HepG2 (cell line): ENCODE results near the gene RPL39. TPM values are rescaled to one million over a fixed set of nuclear protein-coding genes. Genes with fewer than 3 reads are reported as not detected.
A peak's percentile ranks its signal among the peaks of the same experiment; 100 is the strongest.

Experiments
- ATAC-seq: fragments of 200-7000 bp; cut with Tn5 transposase; 3 replicates; pipeline ENCODE4 v1.9.1; 2020; ENCODE audit warnings: mild to moderate bottlenecking, moderate library complexity
- BruUV-seq: library from RNA; stranded (reverse); fragments of 400-500 nt; replicated peaks from 2 replicates; lab custom pipeline; 2021; lab: Mats Ljungman, UMichigan
- CTCF ChIA-PET: fragments of 300-600 bp; formaldehyde crosslinking; extraction: SDS; loops from one replicate; lab custom pipeline; 2021; ENCODE audit warnings: low total read pairs, inconsistent platforms, low intra/inter-chr PET ratio; lab: Yijun Ruan, JAX
- POLR2A ChIA-PET: fragments of 350-600 bp; sonication (Branson Sonifier 250); formaldehyde crosslinking; loops from one replicate; lab custom pipeline; 2020; ENCODE audit warnings: antibody characterized with exemption, inconsistent platforms; lab: Yijun Ruan, JAX
- DNase-seq: peaks from one replicate; pipeline ENCODE4 v3.0.0-alpha.2; 2015; ENCODE audit warnings: low spot score
- FAIRE-seq: peaks from 3 replicates; lab custom pipeline; 2011; peaks lifted over from hg19 to GRCh38; lab: Jason Lieb, UNC
- H2AFZ ChIP-seq: one replicate; pipeline ENCODE4 v1.6.1; 2011; ENCODE audit warnings: low read length, inconsistent platforms
- H3K27ac ChIP-seq: fragments of 300-600 bp; 3 replicates; pipeline ENCODE4 v1.8.0; 2011; ENCODE audit warnings: mixed run types, mild to moderate bottlenecking, mixed read lengths, low read length, inconsistent platforms; ENCODE audit not compliant: insufficient read depth; ENCODE audit errors: extremely low read length
- H3K27me3 ChIP-seq, 2 experiments: fragments of 200-600 bp in 1 of 2; 2 replicates in 1 of 2; 3 replicates in 1 of 2; pipeline versions ENCODE4 v1.6.0 to v1.8.0; 2011; ENCODE audit warnings: low read length in 2 of 2, mild to moderate bottlenecking in 2 of 2, moderate library complexity in 2 of 2, inconsistent platforms in 1 of 2; ENCODE audit not compliant: insufficient read depth in 2 of 2, control insufficient read depth in 1 of 2
- H3K36me3 ChIP-seq, 2 experiments: fragments of 200-600 bp in 1 of 2; replicated peaks in 1 of 2; 2 replicates in 1 of 2; 3 replicates in 1 of 2; pipeline versions ENCODE4 v1.5.1 to v1.8.0; 2011; ENCODE audit warnings: low read length in 2 of 2, inconsistent platforms in 1 of 2; ENCODE audit not compliant: insufficient read depth in 2 of 2, control insufficient read depth in 1 of 2
- H3K4me1 ChIP-seq: 2 replicates; pipeline ENCODE4 v1.5.1; 2012; ENCODE audit warnings: low read length, inconsistent platforms; ENCODE audit not compliant: insufficient read depth
- H3K4me2 ChIP-seq: 2 replicates; pipeline ENCODE4 v1.6.0; 2011; ENCODE audit warnings: low read depth, low read length, inconsistent platforms
- H3K4me3 ChIP-seq, 3 experiments: fragments of 200-600 bp in 1 of 3; sonication (generic), shearing (Covaris generic) in 1 of 3; replicated peaks in 1 of 3; 2 replicates each; pipeline ENCODE4 v1.5.1; 2011 to 2016; ENCODE audit warnings: low read length in 3 of 3, inconsistent platforms in 2 of 3, low read depth in 2 of 3, mild to moderate bottlenecking in 2 of 3, control low read depth in 1 of 3, mixed read lengths in 1 of 3; ENCODE audit not compliant: insufficient read depth in 1 of 3
- H3K79me2 ChIP-seq: one replicate; pipeline ENCODE4 v1.6.1; 2011; ENCODE audit warnings: low read length, inconsistent platforms; ENCODE audit not compliant: insufficient read depth
- H3K9ac ChIP-seq: 2 replicates; pipeline ENCODE4 v1.6.0; 2011; ENCODE audit warnings: mild to moderate bottlenecking, low read depth, low read length, inconsistent platforms; ENCODE audit not compliant: insufficient read depth
- H3K9me3 ChIP-seq: 2 replicates; pipeline ENCODE4 v1.5.1; 2012; ENCODE audit warnings: mild to moderate bottlenecking, low read length
- H4K20me1 ChIP-seq: 2 replicates; pipeline ENCODE4 v1.6.0; 2011; ENCODE audit warnings: inconsistent platforms, mild to moderate bottlenecking, low read length, moderate library complexity; ENCODE audit not compliant: insufficient read depth
- CREM ChIP-seq, 2 experiments: sonication (generic) in 1 of 2; formaldehyde crosslinking in 1 of 2; IDR thresholded peaks; 2 replicates each; pipeline versions ENCODE4 v1.4.0 to v1.6.1; 2016 to 2020; ENCODE audit warnings: antibody characterized with exemption in 1 of 2, mild to moderate bottlenecking in 1 of 2, missing genetic modification reagents in 1 of 2
- FOXA1 ChIP-seq, 2 experiments: fragments of 450-650 bp in 1 of 2; sonication (generic) in 1 of 2; formaldehyde crosslinking in 1 of 2; IDR thresholded peaks; 2 replicates each; pipeline versions ENCODE4 v1.4.0 to v1.6.1; 2016 to 2020; ENCODE audit warnings: missing genetic modification reagents in 1 of 2
- HNF4A ChIP-seq: sonication (generic); formaldehyde crosslinking; IDR thresholded peaks from 2 replicates; pipeline ENCODE4 v1.4.0; 2020; ENCODE audit warnings: missing genetic modification reagents
- MED1 ChIP-seq: sonication (generic); formaldehyde crosslinking; IDR thresholded peaks from 2 replicates; pipeline ENCODE4 v1.4.0; 2020; ENCODE audit warnings: missing genetic modification reagents
- NR2F1 ChIP-seq, 2 experiments: fragments of 450-650 bp in 1 of 2; formaldehyde crosslinking in 1 of 2; IDR thresholded peaks; 2 replicates each; pipeline versions ENCODE4 v1.5.0 to v1.6.1; 2016 to 2020; ENCODE audit warnings: mild to moderate bottlenecking in 1 of 2, missing compliant biosample characterization in 1 of 2, missing genetic modification reagents in 1 of 2, moderate library complexity in 1 of 2
- SALL1 ChIP-seq: sonication (generic); formaldehyde crosslinking; IDR thresholded peaks from 2 replicates; pipeline ENCODE4 v1.8.0; 2022; ENCODE audit warnings: mild to moderate bottlenecking, missing genetic modification reagents
- SATB2 ChIP-seq: sonication (generic); formaldehyde crosslinking; IDR thresholded peaks from 2 replicates; pipeline ENCODE4 v1.5.0; 2020; ENCODE audit warnings: missing genetic modification reagents
- TSC22D2 ChIP-seq: sonication (generic); formaldehyde crosslinking; IDR thresholded peaks from 2 replicates; pipeline ENCODE4 v1.5.1; 2020; ENCODE audit warnings: missing genetic modification reagents, mild to moderate bottlenecking, borderline replicate concordance
- ZNF264 ChIP-seq: sonication (generic); formaldehyde crosslinking; IDR thresholded peaks from 2 replicates; pipeline ENCODE4 v1.4.0; 2020; ENCODE audit warnings: missing genetic modification reagents
- ZNF780A ChIP-seq: sonication (generic); formaldehyde crosslinking; IDR thresholded peaks from 2 replicates; pipeline ENCODE4 v1.8.0; 2022; ENCODE audit warnings: mild to moderate bottlenecking, missing genetic modification reagents, moderate library complexity
- ZNF816 ChIP-seq: sonication (generic); formaldehyde crosslinking; IDR thresholded peaks from 2 replicates; pipeline ENCODE4 v1.8.0; 2022; ENCODE audit warnings: missing genetic modification reagents, mild to moderate bottlenecking, borderline replicate concordance
- WGBS: methylation state at CpG from one replicate; pipeline ENCODE4 v1.1.6; 2017; ENCODE audit warnings: low lambda C conversion rate; 5-methylcytosine and 5-hydroxymethylcytosine counted together
- in situ Hi-C: cut with HindIII; loops from 2 replicates; pipeline ENCODE4 v1.10.0; 2017; ENCODE audit warnings: low pct_unique_long_range_greater_than_20kb; ENCODE audit not compliant: extremely low pct_ligation_motif_present
- intact Hi-C: fragments of 100-400 bp; cut with micrococcal nuclease; formaldehyde crosslinking; loops from one replicate; pipeline ENCODE4 v1.10.0; 2022; ENCODE audit not compliant: unreplicated experiment
- polyA plus RNA-seq, 8 experiments: library from polyadenylated mRNA; depleted of rRNA in 3 of 8; stranded (reverse) in 7 of 8; unstranded in 1 of 8; fragments of >200 nt; fragmentation: Illumina TruSeq in 4 of 8; extraction: Trizol in 4 of 8; gene quantifications; 2 replicates each; pipeline versions ENCODE4 v1.2.1 to v1.2.3, GENCODE V29; 2011 to 2016; ENCODE audit warnings: low read depth in 4 of 8, missing spikeins in 1 of 8, mixed read lengths in 1 of 8; ENCODE audit not compliant: insufficient read depth in 1 of 8
- total RNA-seq, 5 experiments: library from RNA; depleted of rRNA; stranded (reverse); fragments of >200 nt; fragmentation: Illumina TruSeq; extraction: Trizol; gene quantifications; 2 replicates each; pipeline ENCODE4 v1.2.3, GENCODE V29; 2016; ENCODE audit warnings: low read depth in 1 of 5
- TF ChIP-seq, protein P1 (sequence below): sonication (generic); formaldehyde crosslinking; IDR thresholded peaks from 2 replicates; pipeline ENCODE4 v1.8.0; 2023; ENCODE audit warnings: mild to moderate bottlenecking, missing genetic modification reagents
- TF ChIP-seq, protein P2 (sequence below): sonication (generic); formaldehyde crosslinking; conservative IDR thresholded peaks from 2 replicates; pipeline ENCODE4 v1.4.0; 2020; ENCODE audit warnings: mild to moderate bottlenecking, missing genetic modification reagents, moderate library complexity
- TF ChIP-seq, protein P3 (sequence below): sonication (generic); formaldehyde crosslinking; IDR thresholded peaks from 2 replicates; pipeline ENCODE4 v1.4.0; 2020; ENCODE audit warnings: low read depth, mild to moderate bottlenecking, missing genetic modification reagents
- TF ChIP-seq, protein P4 (sequence below): sonication (generic); IDR thresholded peaks from 2 replicates; pipeline ENCODE4 v1.6.1; 2016; ENCODE audit warnings: low read depth, borderline replicate concordance

The RPL39 gene
- total and polyA plus RNA-seq, 2 of the 13 experiments (the other 11 are each of a cell fraction or from before 2014, with no cell fraction given), result 2,312 to 3,547 TPM

DNA sequence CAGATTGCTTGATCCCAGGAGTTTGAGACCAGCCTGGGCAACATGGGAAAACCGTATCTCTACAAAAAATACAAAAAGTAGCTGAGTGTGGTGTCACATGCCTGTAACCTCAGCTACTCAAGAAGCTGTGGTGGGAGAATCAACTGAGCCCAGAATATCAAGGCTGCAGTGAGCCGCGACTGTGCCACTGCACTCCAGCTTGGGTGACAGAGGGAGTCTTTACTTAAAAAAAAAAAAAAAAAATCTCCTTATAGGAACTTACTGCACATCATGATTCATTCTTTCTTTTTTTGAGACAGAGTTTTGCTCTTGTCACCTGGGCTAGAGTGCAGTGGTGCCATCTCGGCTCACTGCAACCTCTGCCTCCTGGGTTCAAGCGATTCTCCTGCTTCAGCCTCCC lies 37.0 kb upstream of the RPL39 start (continued):
- TF ChIP-seq, protein P1, sequence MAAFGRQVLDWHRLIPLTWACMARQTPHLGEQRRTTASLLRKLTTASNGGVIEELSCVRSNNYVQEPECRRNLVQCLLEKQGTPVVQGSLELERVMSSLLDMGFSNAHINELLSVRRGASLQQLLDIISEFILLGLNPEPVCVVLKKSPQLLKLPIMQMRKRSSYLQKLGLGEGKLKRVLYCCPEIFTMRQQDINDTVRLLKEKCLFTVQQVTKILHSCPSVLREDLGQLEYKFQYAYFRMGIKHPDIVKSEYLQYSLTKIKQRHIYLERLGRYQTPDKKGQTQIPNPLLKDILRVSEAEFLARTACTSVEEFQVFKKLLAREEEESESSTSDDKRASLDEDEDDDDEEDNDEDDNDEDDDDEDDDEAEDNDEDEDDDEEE (CRISPR knock-in tag), result no peak

DNA sequence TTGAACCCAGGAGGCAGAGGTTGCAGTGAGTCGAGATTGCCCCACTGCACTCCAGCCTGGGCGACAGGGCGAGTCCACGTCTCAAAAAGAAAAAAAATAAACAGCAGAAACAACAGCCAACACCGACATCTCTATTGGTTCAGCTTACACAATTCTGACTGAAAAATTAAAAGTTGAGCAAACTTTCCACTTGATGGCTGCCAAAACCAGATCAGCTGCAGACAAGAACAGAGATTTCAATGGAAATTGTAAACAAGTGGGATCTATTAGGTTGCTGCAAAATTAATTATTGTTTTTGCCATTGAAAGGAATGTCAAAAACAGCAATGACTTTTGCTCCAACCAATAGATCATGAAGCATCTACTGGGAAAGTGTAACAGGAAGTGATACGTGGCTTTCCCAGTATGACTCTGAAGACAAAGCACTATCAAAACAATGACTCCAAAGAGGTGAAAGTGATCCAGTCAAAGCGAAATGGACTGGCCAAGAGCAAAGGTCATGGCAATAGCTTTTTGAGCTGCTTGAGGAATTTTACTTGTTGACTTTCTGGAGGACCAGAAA lies 35.0 kb upstream of the RPL39 start:
- 9% methylated on average over 7 of the region's 7 CpGs for WGBS
- Histone ChIP-seq H3K27me3 (no peaks in the 10 kb centered on the region), H3K79me2 (no peaks in the 10 kb centered on the region), H3K9me3 (no peaks in the 10 kb centered on the region), H3K4me3 (peak overlapping the region in 1 of 3 experiments; percentile 10; a peak in 1 of 6 replicates), H3K9ac (peak overlapping the region; percentile 39; the same call in 1 of the 2 replicates), H3K27ac (peak overlapping the region; percentile 71), H4K20me1 (no peaks in the 10 kb centered on the region), H3K4me1 (peaks cover 36% of the 10 kb centered on the region), H3K4me2 (peak overlapping the region; percentile 42; the same call in 1 of the 2 replicates), H2AFZ (peak overlapping the region; percentile 42), H3K36me3 (no peaks in the 10 kb centered on the region)
- BruUV-seq, result no TSS peak
- intact Hi-C loops, result loop anchor here (2.0 kb wide), 1 partner anchor 34 kb away; no protein-coding TSS in a partner anchor
- in situ Hi-C loops, result no loop called here
- peak; percentile 58 for FAIRE-seq
- peak; percentile 76 for DNase-seq
- CTCF ChIA-PET, result no interaction called here
- POLR2A ChIA-PET, result interaction anchor here (1.8 to 2.1 kb wide), 2 partner anchors 26 to 35 kb away, joined by 10 to 14 read pairs; partner anchors contain the start of genes RPL39 and UPF3B
- peak; percentile 77 for ATAC-seq
- TF ChIP-seq TSC22D2 (CRISPR knock-in tag), result no peak
- TF ChIP-seq, protein P2, sequence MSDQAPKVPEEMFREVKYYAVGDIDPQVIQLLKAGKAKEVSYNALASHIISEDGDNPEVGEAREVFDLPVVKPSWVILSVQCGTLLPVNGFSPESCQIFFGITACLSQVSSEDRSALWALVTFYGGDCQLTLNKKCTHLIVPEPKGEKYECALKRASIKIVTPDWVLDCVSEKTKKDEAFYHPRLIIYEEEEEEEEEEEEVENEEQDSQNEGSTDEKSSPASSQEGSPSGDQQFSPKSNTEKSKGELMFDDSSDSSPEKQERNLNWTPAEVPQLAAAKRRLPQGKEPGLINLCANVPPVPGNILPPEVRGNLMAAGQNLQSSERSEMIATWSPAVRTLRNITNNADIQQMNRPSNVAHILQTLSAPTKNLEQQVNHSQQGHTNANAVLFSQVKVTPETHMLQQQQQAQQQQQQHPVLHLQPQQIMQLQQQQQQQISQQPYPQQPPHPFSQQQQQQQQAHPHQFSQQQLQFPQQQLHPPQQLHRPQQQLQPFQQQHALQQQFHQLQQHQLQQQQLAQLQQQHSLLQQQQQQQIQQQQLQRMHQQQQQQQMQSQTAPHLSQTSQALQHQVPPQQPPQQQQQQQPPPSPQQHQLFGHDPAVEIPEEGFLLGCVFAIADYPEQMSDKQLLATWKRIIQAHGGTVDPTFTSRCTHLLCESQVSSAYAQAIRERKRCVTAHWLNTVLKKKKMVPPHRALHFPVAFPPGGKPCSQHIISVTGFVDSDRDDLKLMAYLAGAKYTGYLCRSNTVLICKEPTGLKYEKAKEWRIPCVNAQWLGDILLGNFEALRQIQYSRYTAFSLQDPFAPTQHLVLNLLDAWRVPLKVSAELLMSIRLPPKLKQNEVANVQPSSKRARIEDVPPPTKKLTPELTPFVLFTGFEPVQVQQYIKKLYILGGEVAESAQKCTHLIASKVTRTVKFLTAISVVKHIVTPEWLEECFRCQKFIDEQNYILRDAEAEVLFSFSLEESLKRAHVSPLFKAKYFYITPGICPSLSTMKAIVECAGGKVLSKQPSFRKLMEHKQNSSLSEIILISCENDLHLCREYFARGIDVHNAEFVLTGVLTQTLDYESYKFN (CRISPR knock-in tag), result peak; percentile 61
- peak; percentile 20; the same call in 1 of the 2 replicates for TF ChIP-seq MED1 (CRISPR knock-in tag)
- TF ChIP-seq, protein P3, sequence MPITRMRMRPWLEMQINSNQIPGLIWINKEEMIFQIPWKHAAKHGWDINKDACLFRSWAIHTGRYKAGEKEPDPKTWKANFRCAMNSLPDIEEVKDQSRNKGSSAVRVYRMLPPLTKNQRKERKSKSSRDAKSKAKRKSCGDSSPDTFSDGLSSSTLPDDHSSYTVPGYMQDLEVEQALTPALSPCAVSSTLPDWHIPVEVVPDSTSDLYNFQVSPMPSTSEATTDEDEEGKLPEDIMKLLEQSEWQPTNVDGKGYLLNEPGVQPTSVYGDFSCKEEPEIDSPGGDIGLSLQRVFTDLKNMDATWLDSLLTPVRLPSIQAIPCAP (CRISPR knock-in tag), result no peak
- 0 out of 2 replicates have a peak, but pooled peaks have one; percentile 8 for TF ChIP-seq SALL1 (CRISPR knock-in tag)
- TF ChIP-seq ZNF780A (CRISPR knock-in tag), result no peak
- TF ChIP-seq, protein P4, sequence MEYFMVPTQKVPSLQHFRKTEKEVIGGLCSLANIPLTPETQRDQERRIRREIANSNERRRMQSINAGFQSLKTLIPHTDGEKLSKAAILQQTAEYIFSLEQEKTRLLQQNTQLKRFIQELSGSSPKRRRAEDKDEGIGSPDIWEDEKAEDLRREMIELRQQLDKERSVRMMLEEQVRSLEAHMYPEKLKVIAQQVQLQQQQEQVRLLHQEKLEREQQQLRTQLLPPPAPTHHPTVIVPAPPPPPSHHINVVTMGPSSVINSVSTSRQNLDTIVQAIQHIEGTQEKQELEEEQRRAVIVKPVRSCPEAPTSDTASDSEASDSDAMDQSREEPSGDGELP, result no peak
- peak; percentile 40; the same call in 1 of the 2 replicates for TF ChIP-seq HNF4A
- no peak for TF ChIP-seq ZNF816
- 0 out of 4 replicates have a peak, but pooled peaks of 1 of the 2 experiments have one; percentile 29 for TF ChIP-seq NR2F1 (CRISPR knock-in tag; IDR thresholded peaks at IDR 0.05)
- no peak for TF ChIP-seq FOXA1 (IDR thresholded peaks at IDR 0.05)
- peak; percentile 6; the same call in 1 of the 2 replicates for TF ChIP-seq FOXA1 (CRISPR knock-in tag; IDR thresholded peaks at IDR 0.05)
- TF ChIP-seq SATB2 (CRISPR knock-in tag), result no peak
- TF ChIP-seq ZNF264 (CRISPR knock-in tag), result no peak
- peak; percentile 49 for TF ChIP-seq CREM (IDR thresholded peaks at IDR 0.05)
- TF ChIP-seq CREM (CRISPR knock-in tag; IDR thresholded peaks at IDR 0.05), result no peak
